ENCODE data around the gene TM9SF2.
"Not testable (repeated sequence)": the region's sequence is repeated elsewhere in the genome, so short reads cannot be mapped to it uniquely, and the experiment has no call there.

Gene TM9SF2

GRCh38 chr13:99501184-99501847 lies at the start of gene TM9SF2:
TM9SF2 (plus strand) TSS chr13:99501472; CDS start chr13:99501607, 135 bp downstream.
- DNase-seq (ENCODE audit: low read depth) = peak; percentile 93

GRCh38 chr13:99454518-99455183 lies 46.6 kb upstream of the TM9SF2 start:
- DNase-seq (ENCODE audit: low read depth) = no peak

GRCh38 chr13:99459099-99459850 lies 42.0 kb upstream of the TM9SF2 start:
- no peak for DNase-seq (ENCODE audit: low read depth)

- not testable (repeated sequence) for DNase-seq (ENCODE audit: low read depth)
These were observed 40.5 kb upstream of the TM9SF2 start for GRCh38 chr13:99460802-99461201.

GRCh38 chr13:99463646-99464397 lies 37.5 kb upstream of the TM9SF2 start:
- no peak for DNase-seq (ENCODE audit: low read depth)

GRCh38 chr13:99464441-99464949 lies 36.8 kb upstream of the TM9SF2 start:
- DNase-seq (ENCODE audit: low read depth) = no peak

GRCh38 chr13:99465454-99465853 lies 35.8 kb upstream of the TM9SF2 start:
- DNase-seq (ENCODE audit: low read depth) = no peak

- DNase-seq (ENCODE audit: low read depth) = no peak
These were observed 33.5 kb upstream of the TM9SF2 start for GRCh38 chr13:99467764-99468163.

GRCh38 chr13:99469041-99469440 lies 32.2 kb upstream of the TM9SF2 start:
- DNase-seq (ENCODE audit: low read depth) = no peak

GRCh38 chr13:99470027-99470426 lies 31.2 kb upstream of the TM9SF2 start:
- DNase-seq (ENCODE audit: low read depth) = no peak

- DNase-seq (ENCODE audit: low read depth) = no peak
These were observed 29.8 kb upstream of the TM9SF2 start for GRCh38 chr13:99471221-99472121.

GRCh38 chr13:99472122-99472440 lies 29.2 kb upstream of the TM9SF2 start:
- DNase-seq (ENCODE audit: low read depth) = no peak

- no peak for DNase-seq (ENCODE audit: low read depth)
These were observed 27.8 kb upstream of the TM9SF2 start for GRCh38 chr13:99473515-99473914.

- DNase-seq (ENCODE audit: low read depth) = no peak
These were observed 24.6 kb upstream of the TM9SF2 start for GRCh38 chr13:99476648-99477047.

- DNase-seq (ENCODE audit: low read depth) = no peak
These were observed 23.8 kb upstream of the TM9SF2 start for GRCh38 chr13:99477493-99477892.

- no peak for DNase-seq (ENCODE audit: low read depth)
These were observed 19.9 kb upstream of the TM9SF2 start for GRCh38 chr13:99481366-99481765.

- no peak for DNase-seq (ENCODE audit: low read depth)
These were observed 16.8 kb upstream of the TM9SF2 start for GRCh38 chr13:99484473-99484872.

- no peak for DNase-seq (ENCODE audit: low read depth)
These were observed 14.3 kb upstream of the TM9SF2 start for GRCh38 chr13:99486996-99487395.

GRCh38 chr13:99489028-99489427 lies 12.2 kb upstream of the TM9SF2 start:
- no peak for DNase-seq (ENCODE audit: low read depth)

GRCh38 chr13:99491750-99492149 lies 9.5 kb upstream of the TM9SF2 start:
- not testable (repeated sequence) for DNase-seq (ENCODE audit: low read depth)
